Heart right ventricle (tissue), 16 donors: ENCODE measurements around the gene NXPH4. TPM values are rescaled to one million over a fixed set of nuclear protein-coding genes. Genes with fewer than 3 reads are reported as not detected.
A peak's percentile ranks its signal among the peaks of the same experiment; 100 is the strongest.

Experiments used
- ATAC-seq, 8 donors: fragments of 200-7000 bp; cut with Tn5 transposase; one replicate each; pipeline ENCODE4 v1.9.1; 2020; ENCODE audit warnings: mild to moderate bottlenecking in 8 of 8, moderate library complexity in 8 of 8, moderate number of reproducible peaks in 1 of 8
- DNase-seq, 2 donors: peaks; one replicate each; pipeline ENCODE4 v3.0.0-alpha.2; 2020
- H3K27ac ChIP-seq, 10 donors: fragments of 200-600 bp; sonication (generic) in 2 of 10; one replicate each; pipeline versions ENCODE4 v1.5.0 to v1.8.0; 2020 to 2022; ENCODE audit warnings: mild to moderate bottlenecking in 3 of 10
- H3K27me3 ChIP-seq, 7 donors: fragments of 200-600 bp; one replicate each; pipeline ENCODE4 v1.8.0; 2021 to 2022; ENCODE audit warnings: mild to moderate bottlenecking in 2 of 7
- H3K36me3 ChIP-seq, 9 donors: fragments of 200-600 bp; sonication (generic) in 1 of 9; one replicate each; pipeline versions ENCODE4 v1.5.0 to v1.8.0; 2020 to 2022; ENCODE audit warnings: mild to moderate bottlenecking in 2 of 9
- H3K4me1 ChIP-seq, 9 donors: fragments of 200-600 bp; sonication (generic) in 1 of 9; one replicate each; pipeline versions ENCODE4 v1.5.0 to v1.8.0; 2020 to 2022; ENCODE audit warnings: mild to moderate bottlenecking in 4 of 9
- H3K4me3 ChIP-seq, 10 donors: fragments of 200-600 bp; sonication (generic) in 2 of 10; one replicate each; pipeline versions ENCODE4 v1.5.0 to v1.8.0; 2020 to 2022; ENCODE audit warnings: mild to moderate bottlenecking in 7 of 10, moderate library complexity in 2 of 10
- H3K9me3 ChIP-seq, 11 donors: fragments of 200-600 bp in 10 of 11; sonication (generic) in 2 of 11; one replicate each; pipeline versions ENCODE4 v1.5.0 to v1.8.0; 2013 to 2022; ENCODE audit warnings: mild to moderate bottlenecking in 2 of 11, control low read depth in 1 of 11, moderate library complexity in 1 of 11
- WGBS, 2 donors: extraction: QIAGEN DNeasy Blood & Tissue Kit; methylation state at CpG; one replicate each; pipeline ENCODE4 v1.1.7; 2013; ENCODE audit warnings: inconsistent platforms in 1 of 2; 5-methylcytosine and 5-hydroxymethylcytosine counted together
- intact Hi-C, 10 donors: fragments of 100-400 bp; cut with DNase I; formaldehyde crosslinking; loops; one replicate each; pipeline versions ENCODE4 v1.11.1 to v1.14.2; 2022
- polyA plus RNA-seq, 2 donors: library from polyadenylated mRNA; stranded (reverse); fragments of 200-250 nt; gene quantifications; one replicate each; pipeline ENCODE4 v1.2.3, GENCODE V29; 2013
- total RNA-seq, 10 donors: library from RNA; stranded (reverse); fragmentation: NEBNext Ultra II Directional in 3 of 10; extraction: Animal tissue kit (Norgen Biotek cat#: 25700) in 3 of 10; gene quantifications; one replicate each; pipeline versions ENCODE4 v1.2.1 to v1.2.4, GENCODE V29; 2021 to 2023
- TF ChIP-seq, protein P1 (sequence below), 9 donors: fragments of 200-600 bp; sonication (generic) in 2 of 9; IDR thresholded peaks; one replicate each; pipeline versions ENCODE4 v1.5.0 to v1.8.0; 2021 to 2022; ENCODE audit warnings: antibody characterized with exemption in 9 of 9, mild to moderate bottlenecking in 5 of 9, moderate library complexity in 1 of 9
- donor health status: Arrhythmogenic right ventricular cardiomyopathy.
- donor health status: ischemic (EF 13 %, LVEDD 7.1; RV severe dilation, severe dysfunction).
- donor health status: healthy with polysubstance abuse.
- donor health status: DM: no; HTN: yes; CAD: no.
- donor health status: DM: no; HTN: no; CAD: no.
- donor health status: ischemic (EF 25% LVEDD 6.9; RV normal size, moderate dysfunction).
- donor health status: ischemic (EF 25% LVEDD 5.7; RV mildly dilated, moderate dysfunction).
- donor health status: healthy.
- donor health status: DM: yes; HTN: yes; CAD: no.
- donor health status: Ischemic cardiomyopathy.
- donor health status: ischemic (EF 35%, LVEDD 5.7; RV mildly dilated, moderate dysfunction).
- donor health status: nonischemic (EF 11% LVEDD 7.7; RV severe dilation, severe dysfunction).
- donor health status: DM: yes; HTN: yes; CAD: no.
- donor health status: PGD.
- donor health status: ischemic (EF 29% LVEDD 5.4; RV normal size, mild dysfunction).
- donor health status: nonischemic (EF 23%, LVEDD 6.1; RV moderate dilation, normal function).

The NXPH4 gene
- total and polyA plus RNA-seq, 12 donors: 0.18 to 6.2 (median 1.8) TPM

DNA sequence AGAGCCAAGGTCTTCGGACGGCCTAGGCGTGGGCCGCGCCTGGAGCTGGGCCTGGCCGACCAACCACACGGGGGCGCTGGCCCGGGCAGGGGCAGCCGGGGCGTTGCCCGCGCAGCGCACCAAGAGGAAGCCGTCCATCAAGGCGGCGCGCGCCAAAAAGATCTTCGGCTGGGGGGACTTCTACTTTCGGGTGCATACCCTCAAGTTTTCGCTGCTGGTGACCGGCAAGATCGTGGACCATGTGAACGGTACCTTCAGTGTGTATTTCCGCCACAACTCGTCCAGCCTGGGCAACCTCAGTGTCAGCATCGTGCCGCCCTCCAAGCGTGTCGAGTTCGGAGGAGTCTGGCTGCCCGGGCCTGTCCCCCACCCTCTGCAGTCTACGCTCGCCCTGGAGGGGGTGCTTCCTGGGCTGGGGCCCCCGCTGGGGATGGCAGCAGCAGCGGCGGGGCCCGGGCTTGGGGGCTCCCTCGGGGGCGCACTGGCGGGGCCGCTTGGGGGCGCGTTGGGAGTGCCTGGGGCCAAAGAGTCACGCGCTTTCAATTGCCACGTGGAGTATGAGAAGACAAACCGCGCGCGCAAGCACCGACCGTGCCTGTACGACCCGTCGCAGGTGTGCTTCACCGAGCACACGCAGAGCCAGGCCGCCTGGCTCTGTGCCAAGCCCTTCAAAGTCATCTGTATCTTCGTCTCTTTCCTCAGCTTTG lies 8.5 kb downstream of the NXPH4 start:
- intact Hi-C loops: no loop called here
- 14% methylated on average over 61 of the region's 61 CpGs for WGBS, 2 donors
- TF ChIP-seq, protein P1, sequence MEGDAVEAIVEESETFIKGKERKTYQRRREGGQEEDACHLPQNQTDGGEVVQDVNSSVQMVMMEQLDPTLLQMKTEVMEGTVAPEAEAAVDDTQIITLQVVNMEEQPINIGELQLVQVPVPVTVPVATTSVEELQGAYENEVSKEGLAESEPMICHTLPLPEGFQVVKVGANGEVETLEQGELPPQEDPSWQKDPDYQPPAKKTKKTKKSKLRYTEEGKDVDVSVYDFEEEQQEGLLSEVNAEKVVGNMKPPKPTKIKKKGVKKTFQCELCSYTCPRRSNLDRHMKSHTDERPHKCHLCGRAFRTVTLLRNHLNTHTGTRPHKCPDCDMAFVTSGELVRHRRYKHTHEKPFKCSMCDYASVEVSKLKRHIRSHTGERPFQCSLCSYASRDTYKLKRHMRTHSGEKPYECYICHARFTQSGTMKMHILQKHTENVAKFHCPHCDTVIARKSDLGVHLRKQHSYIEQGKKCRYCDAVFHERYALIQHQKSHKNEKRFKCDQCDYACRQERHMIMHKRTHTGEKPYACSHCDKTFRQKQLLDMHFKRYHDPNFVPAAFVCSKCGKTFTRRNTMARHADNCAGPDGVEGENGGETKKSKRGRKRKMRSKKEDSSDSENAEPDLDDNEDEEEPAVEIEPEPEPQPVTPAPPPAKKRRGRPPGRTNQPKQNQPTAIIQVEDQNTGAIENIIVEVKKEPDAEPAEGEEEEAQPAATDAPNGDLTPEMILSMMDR (IDR thresholded peaks at IDR 0.05): peak; percentile 26 to 82 (median 56)
- ATAC-seq (peak in 4 of 8 donors; percentile 12 to 51 (median 44)), DNase-seq (peak in 1 of 2 donors; percentile 61)
- H3K9me3 ChIP-seq: no peaks in the 10 kb centered on the region
- peaks cover 0 to 39% (median 20%) of the 10 kb centered on the region in 9 donors for H3K4me1 ChIP-seq
- no peaks in the 10 kb centered on the region for H3K36me3 ChIP-seq
- peaks cover 16 to 79% (median 75%) of the 10 kb centered on the region in 7 donors for H3K27me3 ChIP-seq
- peak overlapping the region in 1 of 10 donors; percentile 4 for H3K4me3 ChIP-seq
- H3K27ac ChIP-seq: no peak overlapping the region

- intact Hi-C loops: no loop called here
- H3K9me3 ChIP-seq: no peaks in the 10 kb centered on the region
- TF ChIP-seq, protein P1 (IDR thresholded peaks at IDR 0.05): no peak
- DNase-seq (no peak), ATAC-seq (no peak)
- H3K4me1 ChIP-seq: peaks cover 2 to 44% (median 27%) of the 10 kb centered on the region in 9 donors
- H3K27me3 ChIP-seq: peaks cover 16 to 72% (median 69%) of the 10 kb centered on the region in 7 donors
- no peak overlapping the region for H3K4me3 ChIP-seq
- 39 to 42% methylated on average over 18 of the region's 18 CpGs for WGBS, 2 donors
- no peak overlapping the region for H3K27ac ChIP-seq
- H3K36me3 ChIP-seq: no peaks in the 10 kb centered on the region
These were observed 9.2 kb downstream of the NXPH4 start for GRCh38 chr12:57225680-57226210.

DNA sequence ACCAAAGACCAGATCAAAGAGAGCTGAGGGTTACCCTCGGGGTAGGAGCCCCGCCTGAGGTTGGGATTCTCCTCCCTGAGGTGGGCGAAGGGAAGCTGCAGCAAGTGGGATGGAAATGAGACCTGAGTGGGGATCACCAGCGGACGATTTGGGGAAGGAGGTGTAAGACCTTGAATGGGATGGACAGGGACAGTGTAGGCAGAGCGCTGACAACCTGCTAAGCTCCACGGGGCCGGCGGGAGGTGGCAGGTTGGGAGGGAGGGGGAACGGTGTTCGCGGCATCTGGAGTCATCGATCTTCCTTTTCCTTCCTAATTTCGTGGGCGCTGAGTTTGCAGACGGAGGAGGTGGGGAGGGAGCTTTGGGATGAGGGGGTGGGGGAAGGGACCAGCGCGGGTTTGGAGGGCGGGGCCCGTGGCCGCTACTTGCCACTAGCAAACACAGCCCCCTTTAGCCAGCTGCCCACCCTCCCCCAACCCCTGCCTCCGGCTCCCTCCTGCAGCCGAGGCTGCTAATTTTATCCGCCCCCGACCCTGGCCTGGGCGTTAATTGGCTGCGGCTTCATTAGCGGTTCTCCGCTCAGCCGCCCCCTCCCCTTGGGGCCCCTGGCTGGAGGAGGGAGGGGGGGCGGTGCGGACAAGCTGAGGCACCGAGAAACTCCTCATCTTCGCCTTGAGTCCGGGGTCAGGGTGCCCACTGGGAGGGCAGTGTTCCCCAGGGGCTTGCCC lies 10.2 kb downstream of the NXPH4 start:
- intact Hi-C loops: no loop called here
- peaks cover 3 to 55% (median 33%) of the 10 kb centered on the region in 9 donors for H3K4me1 ChIP-seq
- H3K27me3 ChIP-seq: peaks cover 16 to 62% (median 59%) of the 10 kb centered on the region in 7 donors
- WGBS, 2 donors: 11 to 13% methylated on average over 32 to 35 of the region's 35 CpGs
- no peaks in the 10 kb centered on the region for H3K9me3 ChIP-seq
- ATAC-seq (no peak), DNase-seq (peak in 1 of 2 donors; percentile 11)
- H3K36me3 ChIP-seq: peaks cover 0 to 7% (median 1%) of the 10 kb centered on the region in 9 donors
- H3K27ac ChIP-seq: no peak overlapping the region
- H3K4me3 ChIP-seq: peak overlapping the region in 5 of 10 donors; percentile 14 to 26 (median 20)
- TF ChIP-seq, protein P1 (IDR thresholded peaks at IDR 0.05): no peak
